Body of pancreas (tissue), 4 donors: ENCODE measurements around the gene SRRM5.

Experiments
- CTCF ChIP-seq, 7 experiments: fragments of 450-650 bp in 4 of 7; fragments of 200-600 bp in 3 of 7; sonication (generic) in 3 of 7; IDR thresholded peaks; one replicate each; pipeline ENCODE4 v1.5.1; 2016 to 2019; ENCODE audit warnings: antibody characterized with exemption in 7 of 7
- POLR2A ChIP-seq, 3 donors: fragments of 450-650 bp; IDR thresholded peaks; one replicate each; pipeline ENCODE4 v1.6.1; 2016; ENCODE audit warnings: antibody characterized with exemption in 3 of 3, mild to moderate bottlenecking in 2 of 3

GRCh38 chr19:43575955-43576878 lies 35.7 kb upstream of the SRRM5 start:
- TF ChIP-seq CTCF (IDR thresholded peaks at IDR 0.05) (no peak), POLR2A (IDR thresholded peaks at IDR 0.05) (no peak)
